Body of pancreas (tissue), 4 donors: Measurements from ENCODE around the gene FAM222A.

ENCODE experiments used
- CTCF ChIP-seq, 7 experiments: fragments of 450-650 bp in 4 of 7; fragments of 200-600 bp in 3 of 7; sonication (generic) in 3 of 7; IDR thresholded peaks; one replicate each; pipeline ENCODE4 v1.5.1; 2016 to 2019; ENCODE audit warnings: antibody characterized with exemption in 7 of 7
- POLR2A ChIP-seq, 3 donors: fragments of 450-650 bp; IDR thresholded peaks; one replicate each; pipeline ENCODE4 v1.6.1; 2016; ENCODE audit warnings: antibody characterized with exemption in 3 of 3, mild to moderate bottlenecking in 2 of 3

- no peak for TF ChIP-seq CTCF (IDR thresholded peaks at IDR 0.05)
- TF ChIP-seq POLR2A (IDR thresholded peaks at IDR 0.05): no peak
Observed at GRCh38 chr12:109675411-109675810, 38.2 kb upstream of the FAM222A start.
